Endometrial microvascular endothelial cells (primary cell): ENCODE data around the gene HOXB8. TPM values are rescaled to one million over a fixed set of nuclear protein-coding genes. Genes with fewer than 3 reads are reported as not detected.

Source experiments
- in situ Hi-C: cut with HindIII; loops from 2 replicates; pipeline ENCODE4 v1.10.0; 2017; ENCODE audit warnings: low sequenced_read_pairs, low pct_unique_long_range_greater_than_20kb; ENCODE audit errors: inconsistent ontology term
- total RNA-seq: library from RNA; depleted of rRNA; stranded (reverse); fragments of >200 nt; gene quantifications from one replicate; pipeline ENCODE4 v1.2.3, GENCODE V29; 2015; ENCODE audit errors: inconsistent ontology term

HOXB8 gene
- total RNA-seq, 1 donor from 2014 or later: 22.5 TPM

DNA sequence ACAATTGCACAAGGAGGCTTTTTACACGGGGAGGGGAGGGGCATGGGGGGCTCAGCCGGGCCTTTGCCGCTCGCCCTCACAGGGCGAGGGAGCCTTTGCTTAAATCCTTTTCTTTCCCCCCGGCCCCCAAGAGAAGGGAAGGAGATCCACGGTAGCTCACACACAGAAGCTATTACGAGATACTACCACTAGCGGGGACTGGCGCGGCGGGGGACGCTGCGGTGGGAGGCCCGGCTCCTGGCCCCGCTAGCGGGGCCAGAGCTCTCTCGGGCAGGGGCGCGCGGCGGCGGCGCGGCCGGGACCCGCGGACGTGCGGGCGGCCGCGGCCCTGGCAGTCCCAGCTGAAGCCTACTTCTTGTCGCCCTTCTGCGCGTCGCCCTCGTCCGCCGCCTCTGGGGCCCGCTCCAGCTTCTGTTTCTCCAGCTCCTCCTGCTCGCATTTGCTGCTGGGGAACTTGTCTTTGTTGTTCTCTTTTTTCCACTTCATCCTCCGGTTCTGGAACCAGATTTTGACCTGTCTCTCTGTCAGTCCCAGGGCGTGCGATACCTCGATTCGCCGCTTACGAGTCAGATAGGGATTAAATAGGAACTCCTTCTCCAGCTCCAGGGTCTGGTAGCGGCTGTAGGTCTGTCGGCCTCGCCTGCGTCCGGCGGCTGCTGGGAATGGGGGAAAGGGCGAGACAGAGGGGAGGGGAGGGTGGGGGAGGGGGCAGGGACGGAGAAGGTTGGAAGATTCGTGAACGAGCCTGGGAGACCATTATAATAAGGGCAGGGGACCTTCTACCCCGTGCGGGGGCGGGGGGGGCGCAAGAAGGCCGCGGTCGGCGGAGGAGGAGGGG lies 2.0 kb downstream of the HOXB8 start:
- in situ Hi-C loops: no loop called here

DNA sequence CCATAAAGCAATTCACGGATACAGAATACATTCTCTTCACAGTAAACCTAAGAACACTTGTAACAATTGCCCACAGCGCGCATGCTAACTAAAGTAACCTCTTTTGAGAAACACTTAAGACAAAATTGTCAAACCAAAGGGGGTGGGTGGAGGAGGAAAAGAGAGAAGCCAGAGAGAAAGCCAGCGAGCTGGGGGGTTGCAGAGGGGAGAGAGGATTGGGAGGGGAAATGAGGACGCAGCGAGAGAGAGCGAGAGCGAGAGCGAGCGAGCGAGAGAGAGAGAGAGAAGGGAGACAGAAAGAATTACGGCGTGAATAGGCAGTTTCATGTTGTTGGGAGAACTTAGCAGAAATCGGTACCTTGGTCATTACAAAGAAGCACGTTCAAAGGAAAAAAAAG lies 2.6 kb downstream of the HOXB8 start:
- in situ Hi-C loops: no loop called here

DNA sequence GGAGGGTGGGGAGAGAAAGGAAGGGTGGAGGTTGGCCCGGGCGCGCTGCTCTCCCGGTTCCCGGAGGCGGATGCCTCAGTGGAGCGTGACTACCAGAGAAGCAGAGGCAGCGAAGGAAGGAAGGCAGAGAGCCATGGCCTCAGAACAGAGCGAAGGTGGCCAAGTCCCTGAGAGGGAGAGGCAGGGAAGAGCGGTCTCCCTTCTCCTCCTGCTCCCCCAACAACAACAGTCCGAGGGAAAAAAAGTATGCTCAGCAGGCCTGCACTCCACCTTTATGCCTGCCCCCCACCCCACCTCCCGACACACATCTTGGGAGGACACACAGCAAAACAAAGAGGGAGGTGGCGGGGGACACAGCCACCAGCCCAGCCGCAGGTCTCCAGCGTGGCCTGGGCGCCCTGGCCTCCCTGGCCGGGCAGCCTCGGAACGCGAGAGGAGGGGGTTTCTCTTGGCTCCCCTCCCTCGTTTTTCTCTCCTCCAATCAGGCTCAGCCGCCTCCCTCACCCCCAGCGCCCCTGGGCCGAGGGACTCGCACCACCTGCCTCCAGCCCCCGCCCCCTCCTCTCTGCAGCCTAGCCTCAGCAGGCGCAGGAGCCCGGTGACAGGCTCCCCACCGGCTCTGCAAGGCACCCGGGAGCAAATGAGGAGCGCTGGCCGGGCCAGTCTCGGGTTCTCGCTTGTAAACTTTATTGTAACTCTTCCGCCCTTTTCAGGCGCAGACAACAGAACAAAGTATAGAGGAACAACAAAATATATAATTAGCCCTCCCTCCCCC lies 3.2 kb downstream of the HOXB8 start:
- in situ Hi-C loops: no loop called here

DNA sequence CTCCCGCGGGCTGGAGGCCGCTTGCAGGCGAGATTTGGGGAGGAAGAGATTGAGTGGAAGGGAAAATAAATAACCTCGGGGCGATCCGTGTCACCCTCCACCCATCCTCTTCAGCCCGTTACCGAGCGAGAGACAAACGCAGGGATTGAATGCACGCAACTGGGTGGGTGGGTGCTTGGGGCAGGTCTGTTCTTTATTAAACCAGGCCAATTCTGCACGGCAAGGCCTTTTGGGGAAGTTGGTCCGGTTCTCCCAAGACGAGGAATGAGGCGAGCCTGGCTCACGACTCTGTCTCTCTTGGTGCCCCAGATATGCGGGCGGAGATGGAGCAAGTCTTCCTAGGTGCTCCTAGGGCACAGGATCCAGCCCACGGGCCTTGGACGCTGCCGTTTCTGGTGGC lies 3.9 kb downstream of the HOXB8 start:
- in situ Hi-C loops: no loop called here

DNA sequence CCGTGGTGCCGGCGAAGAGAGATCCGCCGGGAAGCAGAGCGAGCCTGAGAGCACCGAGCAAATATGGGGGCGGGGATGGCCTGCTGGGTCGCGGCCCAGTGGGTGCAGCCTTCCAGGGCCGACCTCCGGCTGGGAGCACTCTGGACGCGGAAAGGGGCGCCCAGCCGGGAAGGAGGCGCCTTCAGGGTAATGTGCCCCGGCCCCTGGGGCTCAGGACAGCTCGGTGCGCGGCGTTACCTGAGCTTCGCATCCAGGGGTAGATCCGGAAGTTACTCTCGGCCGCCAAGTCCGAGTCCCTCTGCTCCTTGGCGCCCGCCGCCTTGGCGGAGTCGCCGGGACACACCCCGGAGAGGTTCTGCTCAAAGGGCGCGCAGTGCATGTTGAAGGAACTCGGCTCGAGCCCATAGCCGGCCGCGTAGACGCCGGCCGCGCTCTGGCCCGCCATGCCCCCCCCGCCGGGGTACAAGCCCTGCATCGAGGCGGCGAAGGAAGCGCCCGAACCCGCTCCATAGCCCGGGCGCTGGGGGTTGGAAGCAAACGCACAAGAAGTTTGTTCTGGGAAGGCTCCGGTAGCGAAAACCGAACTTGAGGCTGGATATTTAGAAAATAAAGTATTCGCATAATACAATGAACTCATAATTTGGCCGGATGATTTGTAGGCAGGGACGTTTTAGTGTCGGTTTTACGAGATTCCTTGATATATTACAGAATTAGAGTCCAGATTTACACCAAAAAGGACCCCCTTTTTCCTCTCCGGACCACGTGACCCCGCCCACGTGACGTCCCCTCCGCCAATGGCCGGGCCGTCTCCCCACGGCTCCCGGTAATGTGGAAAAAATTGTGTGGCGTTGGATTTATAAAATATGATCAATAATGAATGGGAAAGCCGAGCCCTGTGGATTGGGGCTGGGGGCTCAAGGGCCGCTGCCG lies 4.5 kb downstream of the HOXB8 start, which contains the start of gene HOXB7:
TSS of gene HOXB7 (minus strand) at position 736 of the 930 bp plus-strand sequence. CDS start at position 637, 99 bp downstream.
- in situ Hi-C loops: no loop called here

DNA sequence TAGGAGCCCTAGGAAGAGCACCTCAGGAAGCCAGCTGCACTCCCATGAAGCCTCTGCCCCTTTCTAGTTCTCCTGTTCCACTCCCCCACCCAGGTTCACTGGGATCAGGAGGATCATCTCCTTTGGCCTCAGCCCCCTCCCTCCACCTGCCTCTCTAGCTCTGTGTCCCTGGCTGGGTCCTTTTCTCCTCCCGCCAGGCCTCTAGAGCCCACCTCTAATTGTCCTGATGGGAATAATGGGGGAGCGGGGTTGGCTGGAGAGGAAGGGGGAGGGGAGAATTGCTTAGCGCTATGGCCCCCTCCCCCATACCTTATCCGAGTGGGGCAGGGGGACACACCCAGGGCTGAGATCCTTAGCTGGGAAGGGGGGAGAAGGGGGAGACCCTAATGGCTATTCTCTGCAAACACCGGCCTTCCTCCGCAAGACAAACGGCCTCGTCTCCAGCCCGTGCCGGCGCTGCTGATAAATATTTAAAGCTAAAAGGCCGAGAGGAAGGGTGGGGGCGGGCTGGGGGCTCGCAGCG lies 5.3 kb downstream of the HOXB8 start:
- in situ Hi-C loops: no loop called here

DNA sequence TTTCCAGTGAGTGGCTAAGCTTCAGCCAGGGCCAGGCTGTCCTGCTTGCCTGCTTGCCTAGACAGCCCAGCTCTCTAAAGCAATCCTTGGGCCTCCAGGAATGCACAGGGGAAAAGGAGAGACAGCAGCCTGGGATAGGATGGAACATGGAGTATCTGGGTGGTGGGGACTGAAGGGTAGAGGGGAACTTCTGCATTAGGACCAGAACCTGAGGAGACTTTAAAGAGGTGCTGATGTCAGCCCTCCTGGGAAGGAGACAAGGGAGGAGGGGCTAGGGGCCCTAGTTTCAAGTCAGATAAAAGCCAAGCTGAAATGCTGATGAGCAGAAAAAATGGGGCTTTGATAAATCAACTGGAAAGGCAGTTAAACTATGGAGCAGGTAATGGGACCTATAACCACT lies 6.1 kb downstream of the HOXB8 start:
- in situ Hi-C loops: no loop called here

DNA sequence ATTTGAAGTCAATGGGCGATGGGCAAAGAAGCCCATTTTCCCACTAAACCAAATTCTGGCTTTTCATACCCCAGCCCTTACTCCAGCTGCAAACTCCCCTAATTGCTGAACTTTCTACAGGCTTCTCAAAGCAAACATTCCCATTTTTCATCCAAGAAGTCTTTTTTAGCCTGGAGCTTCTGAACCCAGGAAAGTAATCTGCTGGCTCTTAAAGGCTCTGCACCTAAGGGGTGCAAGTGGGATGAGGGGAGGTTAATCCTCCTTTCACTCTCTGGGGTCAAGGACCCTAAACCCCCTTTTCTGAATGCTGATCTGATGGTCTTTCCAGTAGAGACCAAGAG lies 6.6 kb downstream of the HOXB8 start:
- in situ Hi-C loops: no loop called here

DNA sequence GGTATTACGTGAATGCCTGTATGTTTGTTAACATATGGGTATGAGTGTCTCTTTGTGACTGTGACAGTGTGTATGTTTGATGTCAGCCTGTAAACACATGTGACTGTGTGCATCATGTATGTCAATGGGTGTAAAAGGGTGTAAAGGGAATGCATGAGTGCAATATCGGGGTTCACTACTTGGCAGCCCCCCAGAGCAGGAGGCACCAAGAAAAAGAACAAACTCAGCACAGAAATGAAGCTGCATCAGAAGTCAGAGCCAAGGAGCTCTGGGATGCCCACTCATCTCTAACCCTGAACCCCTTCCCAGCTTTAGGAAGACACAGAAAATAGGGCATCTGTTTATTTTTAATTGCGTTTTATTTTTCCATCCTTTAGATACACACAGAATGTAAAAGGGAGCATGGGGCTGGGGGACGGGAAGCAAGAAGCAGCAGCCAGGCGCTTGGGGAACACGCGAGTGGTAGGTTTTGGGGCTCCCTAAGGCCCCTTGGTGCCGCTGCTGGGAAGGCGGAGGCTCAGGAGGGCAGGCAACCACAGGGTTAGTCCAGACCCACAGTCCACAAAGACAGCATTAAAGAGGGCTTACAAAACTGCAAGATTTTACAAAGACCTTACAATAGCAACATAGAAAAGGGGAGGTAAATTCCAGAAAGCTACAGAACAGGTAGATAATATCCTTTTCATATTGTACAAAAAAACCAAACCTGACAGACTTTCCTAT lies 8.0 kb downstream of the HOXB8 start:
- in situ Hi-C loops: no loop called here

DNA sequence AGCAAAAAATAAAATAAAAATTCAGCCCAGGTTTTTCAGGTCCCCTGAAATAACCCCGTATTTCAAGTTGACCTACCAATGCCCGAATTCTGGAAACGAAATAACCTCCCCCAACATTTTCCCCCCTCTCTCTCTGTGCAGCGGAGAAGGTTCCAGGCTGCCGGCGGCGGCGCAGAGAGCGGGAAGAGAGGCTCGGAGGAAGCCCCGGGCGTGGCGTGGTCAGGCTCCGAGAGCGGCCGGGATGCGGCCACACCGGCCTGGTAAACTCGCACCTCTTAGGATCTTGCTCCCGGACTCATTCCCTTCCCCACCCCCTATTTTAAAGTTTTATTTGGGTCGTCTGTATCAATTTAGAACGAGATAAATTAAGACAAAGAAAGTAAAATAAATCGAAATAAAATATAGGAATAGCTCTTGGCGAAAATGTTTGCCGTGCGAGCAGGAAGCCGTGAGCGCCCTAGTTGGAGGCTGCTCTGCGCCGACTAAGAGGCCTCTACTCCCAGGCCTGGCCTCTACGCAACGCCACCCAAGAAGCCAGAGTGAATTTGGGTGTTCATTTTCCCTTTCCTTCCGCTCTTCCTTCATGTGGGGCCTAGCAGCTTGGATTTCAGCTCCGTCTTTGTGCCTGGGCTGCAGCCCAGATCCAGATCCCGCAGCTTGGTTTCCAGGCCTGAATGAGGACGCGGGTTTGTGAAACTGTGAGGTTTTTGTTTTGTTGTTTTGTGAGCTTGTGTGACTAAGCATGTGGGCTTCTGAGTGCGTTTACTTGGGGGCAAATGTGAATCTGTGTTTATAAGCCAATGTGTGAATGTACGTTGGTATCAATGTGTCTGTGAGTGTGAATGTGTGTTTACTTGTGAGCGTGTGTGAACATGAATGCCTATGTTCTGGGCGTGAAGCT lies 8.9 kb downstream of the HOXB8 start:
- in situ Hi-C loops: no loop called here

DNA sequence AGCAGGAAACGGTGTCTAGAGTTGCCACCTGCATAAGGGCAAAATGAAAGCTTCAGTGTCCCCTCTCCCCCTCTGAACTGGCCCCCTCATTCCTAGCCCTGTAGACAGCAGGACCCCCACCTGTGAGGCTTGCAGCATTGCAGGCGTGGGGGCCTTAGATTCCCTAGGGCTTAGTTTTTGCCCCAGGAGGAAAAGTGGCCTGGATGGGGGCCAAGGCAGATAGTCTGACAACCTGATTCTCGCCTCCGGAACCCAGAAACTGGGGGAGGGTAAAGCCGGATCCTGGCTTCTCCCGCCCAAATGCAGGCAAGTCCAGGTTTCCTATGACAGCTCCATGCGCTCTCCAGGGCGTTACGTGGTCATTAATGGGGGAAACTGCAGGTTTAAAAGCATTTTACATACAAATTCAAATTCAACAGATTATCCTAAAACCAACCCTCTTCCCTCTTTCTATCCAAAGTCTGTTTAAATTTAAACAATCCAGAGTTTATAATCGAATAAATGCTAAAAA lies 9.6 kb downstream of the HOXB8 start:
- in situ Hi-C loops: no loop called here

DNA sequence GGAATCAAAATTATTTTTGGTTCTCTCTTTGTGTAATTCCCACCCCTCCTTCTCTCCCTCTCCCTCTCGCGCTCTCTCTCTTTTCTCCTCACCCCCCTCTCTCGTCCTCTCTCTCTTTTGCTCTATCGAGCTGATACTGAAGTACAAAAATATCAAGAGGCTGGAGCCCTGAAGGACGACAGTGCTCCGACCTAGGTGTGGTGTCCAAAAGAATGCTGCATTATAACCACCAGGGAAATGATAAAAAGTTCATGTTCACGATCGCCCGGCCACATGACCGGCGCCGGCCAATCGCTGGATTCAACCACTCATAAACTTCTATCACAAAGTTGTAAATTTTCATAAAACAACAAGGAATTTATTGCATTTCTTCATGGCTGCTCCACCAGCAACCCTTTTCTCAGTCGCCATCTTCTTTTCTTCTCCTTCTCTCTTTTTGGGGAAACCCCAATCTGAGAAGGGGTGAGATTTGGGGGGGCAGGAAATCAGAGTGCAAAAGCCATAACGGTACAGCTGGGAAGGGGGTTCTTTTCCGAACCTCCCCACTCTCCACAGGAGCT lies 10.2 kb downstream of the HOXB8 start, which contains the start of gene HOXB6:
TSS of gene HOXB6 (minus strand) at position 217 of the 560 bp plus-strand sequence. CDS start 6,836 bp downstream, outside the sequence.
- in situ Hi-C loops: no loop called here

DNA sequence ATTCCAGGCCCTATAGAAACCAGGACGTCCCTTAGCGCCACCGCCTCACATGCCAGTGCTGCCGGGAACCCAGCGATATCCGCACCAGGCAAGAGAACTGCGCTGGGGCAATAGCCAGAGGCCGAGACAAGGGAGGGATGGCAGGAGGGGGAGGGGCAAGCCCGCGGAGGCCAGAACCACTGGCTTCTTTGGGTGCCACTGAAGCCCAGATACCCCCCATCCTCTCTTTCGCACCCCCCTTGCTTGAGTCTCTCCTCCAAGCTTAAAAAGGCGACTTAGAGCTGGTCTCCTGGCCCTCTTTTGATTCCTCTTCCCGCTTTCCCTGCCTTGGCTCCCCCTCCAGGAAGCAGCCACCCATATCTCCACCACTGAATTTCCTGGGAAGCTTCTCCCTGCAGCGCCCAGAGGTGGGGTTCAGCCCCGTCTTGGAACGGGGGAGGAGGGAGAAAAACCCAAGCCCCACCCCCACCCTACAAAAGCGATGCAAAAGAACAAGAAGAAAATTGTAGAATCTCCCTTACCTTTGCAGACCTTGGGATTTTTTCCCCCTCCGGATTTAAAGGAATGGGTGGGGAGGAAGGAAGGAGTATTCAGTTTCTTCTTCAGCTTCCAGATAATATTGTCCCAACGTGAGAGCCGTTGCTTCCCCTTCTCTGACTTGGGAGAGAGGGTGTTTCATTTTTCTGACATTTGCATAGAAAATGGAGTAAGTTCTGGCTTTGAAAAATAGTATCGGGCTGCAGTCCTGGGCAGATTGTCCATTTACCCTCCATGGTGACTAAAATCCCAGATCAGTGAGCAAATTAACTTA lies 10.9 kb downstream of the HOXB8 start:
- in situ Hi-C loops: no loop called here

DNA sequence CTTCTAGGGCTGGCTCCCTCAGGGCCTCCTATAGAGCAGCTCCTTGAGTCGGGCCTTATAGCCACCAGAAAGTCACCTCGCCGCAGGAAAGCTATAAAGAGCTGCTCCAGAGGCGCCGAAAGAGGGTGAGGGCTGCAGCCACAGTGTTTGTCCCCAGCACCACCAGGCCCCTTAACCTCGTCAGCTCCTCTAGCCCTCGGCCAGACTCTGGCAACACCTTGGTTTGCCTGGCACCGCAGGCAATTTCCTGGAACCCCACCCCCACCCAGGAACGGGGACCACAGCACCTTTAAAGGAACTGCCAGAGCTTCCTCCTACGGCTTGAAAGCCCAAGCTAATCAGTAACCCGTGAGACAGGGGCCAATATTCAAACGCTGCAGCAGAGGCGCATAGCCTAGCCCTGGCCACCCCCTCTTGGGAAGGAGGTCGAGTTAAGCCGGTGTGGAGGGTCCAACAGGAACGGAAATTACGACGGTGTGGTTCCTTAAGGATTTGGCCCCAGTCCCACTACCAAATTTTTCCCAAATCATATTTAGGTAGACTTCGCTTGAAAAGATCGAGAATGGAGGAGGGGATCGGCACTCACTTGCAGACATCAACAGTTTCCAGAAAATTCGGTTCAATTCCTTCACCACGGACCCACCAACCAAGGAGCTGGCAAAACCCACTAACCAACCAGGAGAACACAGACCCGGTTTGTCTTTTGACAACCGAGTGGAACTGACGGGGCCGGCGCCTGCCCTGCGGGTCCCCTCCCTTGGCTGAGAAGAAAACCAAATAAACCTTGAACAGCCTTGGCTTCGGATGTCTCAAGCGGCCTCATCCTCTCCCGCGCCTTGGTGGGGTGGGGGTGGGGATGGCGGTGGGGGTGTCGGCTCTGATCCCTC lies 13.3 kb downstream of the HOXB8 start:
- in situ Hi-C loops: no loop called here

DNA sequence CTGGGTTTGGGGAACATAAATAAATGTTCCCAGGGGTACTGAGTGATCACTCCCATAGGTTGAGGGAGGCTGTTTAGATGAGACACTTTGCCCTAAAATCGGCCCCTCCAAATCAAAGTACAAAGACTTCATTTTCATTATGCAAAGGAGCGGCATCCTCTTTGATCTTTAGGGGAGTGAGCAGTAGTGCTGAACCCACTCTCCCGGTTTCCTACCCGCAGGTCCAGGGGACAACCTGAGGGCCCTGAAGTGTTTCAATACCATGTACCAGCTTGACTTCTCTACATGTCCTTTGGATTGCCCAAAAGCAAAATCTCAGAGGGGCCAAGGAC lies 13.9 kb downstream of the HOXB8 start:
- in situ Hi-C loops: no loop called here
